ENCODE measurements around the gene PTGR3.

The PTGR3 gene

GRCh38 chr18:75204269-75204731 lies 4.6 kb downstream of the PTGR3 start:
- in situ Hi-C loops (cut with MboI; ENCODE audit: low pct_unique_long_range_greater_than_20kb, low sequenced_read_pairs, unreplicated experiment) = no loop called here
- no peak for DNase-seq (ENCODE audit: low spot score)
- TF ChIP-seq CTCF (IDR thresholded peaks at IDR 0.05; ENCODE audit: extremely low read depth, insufficient read depth, missing control alignments) = no peak

DNA sequence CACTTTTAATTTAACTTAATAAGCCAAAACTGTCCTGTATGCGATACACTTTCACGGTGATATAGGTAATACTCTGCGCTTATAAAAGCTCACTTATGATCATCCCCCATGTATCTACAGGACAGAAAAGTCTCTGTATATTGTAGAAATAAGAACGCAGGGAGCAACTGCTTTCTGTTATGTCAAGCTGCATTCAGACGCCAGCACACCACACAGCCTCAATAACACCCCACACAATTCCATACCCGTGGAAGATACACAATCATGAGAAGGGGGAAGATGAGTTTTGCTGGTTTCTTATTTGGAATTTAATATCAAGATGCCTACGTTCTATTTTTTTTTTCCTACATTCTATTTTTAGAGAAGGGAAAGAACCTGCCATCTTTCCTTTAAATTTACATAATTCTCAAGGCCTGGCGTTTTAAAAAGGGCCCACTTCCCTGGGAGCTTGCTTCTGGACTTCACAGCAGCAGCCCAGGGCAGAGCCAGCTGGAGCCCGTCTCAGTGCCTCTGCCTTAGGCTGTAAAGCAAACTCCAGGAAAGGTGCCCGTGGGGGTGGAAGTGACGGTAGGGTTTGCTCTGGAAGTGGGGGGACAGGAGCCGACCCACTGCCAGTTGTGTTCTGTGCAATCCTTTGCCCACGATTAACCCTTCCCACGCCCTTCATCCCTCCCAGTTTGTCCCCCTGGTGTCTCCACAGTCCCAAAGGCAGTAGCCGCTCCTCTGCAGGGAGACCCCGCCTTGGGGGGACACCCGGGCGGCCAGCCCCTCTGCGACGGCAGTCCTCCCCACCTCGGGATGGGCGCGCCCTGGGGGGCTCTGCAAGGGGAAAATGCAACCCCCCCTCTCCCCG lies 5.3 kb downstream of the PTGR3 start:
- no peak for DNase-seq (ENCODE audit: low spot score)
- in situ Hi-C loops (cut with MboI; ENCODE audit: low pct_unique_long_range_greater_than_20kb, low sequenced_read_pairs, unreplicated experiment) = no loop called here
- TF ChIP-seq CTCF (IDR thresholded peaks at IDR 0.05; ENCODE audit: extremely low read depth, insufficient read depth, missing control alignments) = no peak

- no peak for TF ChIP-seq CTCF (IDR thresholded peaks at IDR 0.05; ENCODE audit: extremely low read depth, insufficient read depth, missing control alignments)
- no peak for DNase-seq (ENCODE audit: low spot score)
- in situ Hi-C loops (cut with MboI; ENCODE audit: low pct_unique_long_range_greater_than_20kb, low sequenced_read_pairs, unreplicated experiment) = no loop called here
These were observed 6.1 kb downstream of the PTGR3 start for GRCh38 chr18:75202696-75203365.

DNA sequence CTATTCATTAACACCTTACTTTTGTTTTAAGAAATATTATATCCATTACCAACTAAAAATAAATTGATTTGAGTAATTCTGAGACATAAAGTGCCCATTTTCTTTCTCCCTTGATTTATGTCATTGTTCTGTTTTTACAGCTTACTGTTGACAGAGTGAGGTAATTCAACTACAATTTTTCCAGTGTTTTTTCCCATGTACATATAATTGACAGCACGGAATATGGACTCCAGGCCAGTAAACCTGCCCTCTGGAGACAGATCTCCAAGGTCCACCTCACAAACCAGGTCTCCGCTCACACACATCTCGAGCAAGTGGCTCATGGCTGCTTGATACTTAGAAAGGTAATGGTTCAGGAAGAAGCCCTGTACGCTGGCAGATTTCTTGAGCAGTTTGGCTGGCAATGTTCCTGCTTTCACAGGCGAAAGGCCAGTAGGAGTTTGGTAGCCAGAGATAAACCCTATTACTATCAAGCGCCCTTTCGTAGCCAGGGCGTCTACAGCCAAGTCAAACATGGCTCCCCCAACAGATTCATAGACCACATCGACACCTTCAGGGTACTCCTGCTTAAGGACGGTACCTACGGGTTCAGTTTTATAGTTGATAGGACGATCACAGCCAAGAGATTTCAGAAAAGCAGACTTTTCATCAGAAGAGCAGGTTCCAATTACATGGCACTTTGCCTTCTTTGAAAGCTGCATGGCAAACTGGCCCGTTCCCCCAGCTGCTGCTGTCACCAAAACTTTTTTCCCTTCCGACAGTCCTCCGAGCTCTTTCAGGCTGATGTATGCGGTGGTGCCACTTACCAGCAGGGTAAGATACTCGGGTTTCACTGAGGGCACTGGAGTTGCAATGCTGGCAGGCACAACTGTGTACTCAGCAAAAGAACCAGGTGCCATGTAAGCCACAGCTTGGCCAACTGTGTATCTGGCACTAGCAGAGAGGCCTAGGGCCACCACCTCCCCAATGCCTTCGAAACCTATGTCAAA lies 7.4 kb downstream of the PTGR3 start:
- no peak for DNase-seq (ENCODE audit: low spot score)
- TF ChIP-seq CTCF (IDR thresholded peaks at IDR 0.05; ENCODE audit: extremely low read depth, insufficient read depth, missing control alignments) = no peak
- in situ Hi-C loops (cut with MboI; ENCODE audit: low pct_unique_long_range_greater_than_20kb, low sequenced_read_pairs, unreplicated experiment) = no loop called here

- no peak for DNase-seq (ENCODE audit: low spot score)
- no peak for TF ChIP-seq CTCF (IDR thresholded peaks at IDR 0.05; ENCODE audit: extremely low read depth, insufficient read depth, missing control alignments)
- in situ Hi-C loops (cut with MboI; ENCODE audit: low pct_unique_long_range_greater_than_20kb, low sequenced_read_pairs, unreplicated experiment) = no loop called here
These were observed 8.2 kb downstream of the PTGR3 start for GRCh38 chr18:75200605-75201280.
